Neural crest cell (in vitro differentiated cells): ENCODE results near the gene CDH23. TPM values are rescaled to one million over a fixed set of nuclear protein-coding genes. Genes with fewer than 3 reads are reported as not detected.

ENCODE experiments used
- DNase-seq: peaks from one replicate; pipeline ENCODE4 v3.0.0; 2021; ENCODE audit warnings: low read depth, mixed read lengths, low spot score
- H3K27ac Mint-ChIP-seq: one replicate; pipeline ENCODE4 v1.8.0; 2021; ENCODE audit warnings: mild to moderate bottlenecking, mixed read lengths; ENCODE audit not compliant: unreplicated experiment
- H3K27me3 Mint-ChIP-seq: 2 replicates; pipeline ENCODE4 v1.8.0; 2021; ENCODE audit warnings: low read depth, mild to moderate bottlenecking, mixed read lengths
- H3K36me3 Mint-ChIP-seq: 2 replicates; pipeline ENCODE4 v1.8.0; 2021; ENCODE audit warnings: low read depth, mild to moderate bottlenecking, mixed read lengths
- H3K4me1 Mint-ChIP-seq: 2 replicates; pipeline ENCODE4 v1.8.0; 2021; ENCODE audit warnings: mixed read lengths
- H3K4me3 Mint-ChIP-seq: one replicate; pipeline ENCODE4 v1.8.0; 2021; ENCODE audit warnings: mild to moderate bottlenecking, mixed read lengths
- H3K9me3 Mint-ChIP-seq: 2 replicates; pipeline ENCODE4 v1.8.0; 2021; ENCODE audit warnings: mixed read lengths
- total RNA-seq: library from RNA; stranded (reverse); gene quantifications from 2 replicates; pipeline ENCODE4 v1.2.1, GENCODE V29; 2021
- TF ChIP-seq, protein P1 (sequence below): fragments of 200-600 bp; sonication (generic); conservative IDR thresholded peaks from 2 replicates; pipeline ENCODE4 v1.5.0; 2021; ENCODE audit warnings: antibody characterized with exemption, mild to moderate bottlenecking

Gene CDH23
- total RNA-seq, 1 donor from 2014 or later = 2.6 TPM

- no peak for DNase-seq
- H3K9me3 Mint-ChIP-seq = no peaks in the 10 kb centered on the region
- no peak overlapping the region for H3K27ac Mint-ChIP-seq
- H3K4me3 Mint-ChIP-seq = peak overlapping the region; percentile 8
- TF ChIP-seq, protein P1, sequence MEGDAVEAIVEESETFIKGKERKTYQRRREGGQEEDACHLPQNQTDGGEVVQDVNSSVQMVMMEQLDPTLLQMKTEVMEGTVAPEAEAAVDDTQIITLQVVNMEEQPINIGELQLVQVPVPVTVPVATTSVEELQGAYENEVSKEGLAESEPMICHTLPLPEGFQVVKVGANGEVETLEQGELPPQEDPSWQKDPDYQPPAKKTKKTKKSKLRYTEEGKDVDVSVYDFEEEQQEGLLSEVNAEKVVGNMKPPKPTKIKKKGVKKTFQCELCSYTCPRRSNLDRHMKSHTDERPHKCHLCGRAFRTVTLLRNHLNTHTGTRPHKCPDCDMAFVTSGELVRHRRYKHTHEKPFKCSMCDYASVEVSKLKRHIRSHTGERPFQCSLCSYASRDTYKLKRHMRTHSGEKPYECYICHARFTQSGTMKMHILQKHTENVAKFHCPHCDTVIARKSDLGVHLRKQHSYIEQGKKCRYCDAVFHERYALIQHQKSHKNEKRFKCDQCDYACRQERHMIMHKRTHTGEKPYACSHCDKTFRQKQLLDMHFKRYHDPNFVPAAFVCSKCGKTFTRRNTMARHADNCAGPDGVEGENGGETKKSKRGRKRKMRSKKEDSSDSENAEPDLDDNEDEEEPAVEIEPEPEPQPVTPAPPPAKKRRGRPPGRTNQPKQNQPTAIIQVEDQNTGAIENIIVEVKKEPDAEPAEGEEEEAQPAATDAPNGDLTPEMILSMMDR = no peak
- peaks cover 26% of the 10 kb centered on the region for H3K4me1 Mint-ChIP-seq
- H3K27me3 Mint-ChIP-seq = peaks cover 2% of the 10 kb centered on the region
- H3K36me3 Mint-ChIP-seq = no peaks in the 10 kb centered on the region
These were observed 262.5 kb downstream of the CDH23 start for GRCh38 chr10:71659111-71659634.

DNA sequence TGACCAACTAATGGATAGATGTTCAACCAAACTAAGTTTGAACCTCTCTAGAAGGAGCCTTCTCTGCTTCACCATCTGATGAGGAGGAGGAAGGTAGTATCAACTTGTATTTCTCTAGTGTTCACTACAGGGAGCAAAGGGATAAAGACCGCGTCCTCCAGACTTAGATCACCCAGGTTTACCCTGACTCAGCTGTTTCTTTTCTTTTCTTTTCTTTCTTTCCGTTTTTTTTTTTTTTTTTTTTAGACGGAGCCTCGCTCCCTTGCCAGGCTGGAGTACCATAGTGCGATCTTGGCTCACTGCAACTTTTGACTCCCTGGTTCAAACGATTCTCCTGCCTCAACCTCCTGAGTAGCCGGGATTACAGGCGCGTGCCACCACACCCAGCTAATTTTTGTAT is 263.0 kb downstream of the CDH23 start:
- Mint-ChIP-seq H3K27ac (no peak overlapping the region), H3K27me3 (peaks cover 2% of the 10 kb centered on the region), H3K9me3 (no peaks in the 10 kb centered on the region), H3K4me1 (peaks cover 26% of the 10 kb centered on the region), H3K4me3 (no peak overlapping the region), H3K36me3 (no peaks in the 10 kb centered on the region)
- no peak for DNase-seq
- TF ChIP-seq, protein P1 = no peak

DNA sequence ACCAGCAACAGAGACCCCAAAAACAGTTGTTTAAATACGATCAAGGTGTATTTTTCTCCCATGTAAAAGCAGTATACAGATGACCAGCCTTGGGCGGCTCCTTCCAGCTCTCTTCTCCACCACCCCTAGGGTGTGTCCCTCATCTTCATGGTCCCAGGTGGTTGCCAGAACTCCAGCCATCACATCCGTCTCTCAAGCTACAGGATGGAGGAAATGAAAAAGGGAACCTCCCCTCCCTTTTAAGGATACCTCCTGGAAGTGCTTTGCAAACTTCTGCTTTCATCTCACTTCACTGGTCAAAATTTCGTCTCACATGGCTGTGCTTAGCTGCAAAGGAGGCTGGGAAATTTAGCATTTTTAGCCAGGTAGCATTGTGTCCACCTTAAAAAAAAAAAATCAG is 263.6 kb downstream of the CDH23 start:
- Mint-ChIP-seq H3K36me3 (no peaks in the 10 kb centered on the region), H3K4me1 (peaks cover 26% of the 10 kb centered on the region), H3K9me3 (no peaks in the 10 kb centered on the region), H3K27ac (no peak overlapping the region), H3K4me3 (no peak overlapping the region), H3K27me3 (peaks cover 2% of the 10 kb centered on the region)
- no peak for DNase-seq
- TF ChIP-seq, protein P1 = no peak

DNA sequence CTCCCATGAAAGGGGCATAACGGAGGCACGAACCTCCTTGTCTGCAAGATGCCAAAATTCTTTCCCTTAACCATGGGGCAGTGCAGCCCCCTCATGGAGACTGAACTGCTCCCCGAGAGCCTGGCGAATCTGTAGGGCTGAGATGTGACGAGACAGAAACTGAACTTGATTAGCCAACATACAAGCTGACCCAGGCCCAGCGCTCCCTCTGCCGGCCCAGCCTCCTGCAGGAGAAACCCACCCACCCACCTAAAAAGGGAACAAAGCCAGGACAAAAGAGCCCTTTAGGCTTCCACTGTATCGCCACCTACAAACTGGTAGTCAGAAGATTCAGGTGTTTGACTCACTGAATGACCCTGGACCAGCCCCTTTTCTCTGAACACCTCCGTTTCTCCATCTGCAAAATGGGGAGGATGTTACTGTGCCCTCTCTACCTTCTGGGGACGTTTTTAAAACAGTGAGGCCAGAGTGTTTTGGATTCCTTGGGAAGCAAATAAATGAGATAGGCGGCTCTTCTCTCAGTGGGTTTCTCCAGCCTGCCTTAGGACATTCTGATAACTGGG is 264.4 kb downstream of the CDH23 start:
- Mint-ChIP-seq H3K27ac (no peak overlapping the region), H3K9me3 (no peaks in the 10 kb centered on the region), H3K4me3 (no peak overlapping the region), H3K27me3 (peaks cover 2% of the 10 kb centered on the region), H3K4me1 (peaks cover 26% of the 10 kb centered on the region), H3K36me3 (no peaks in the 10 kb centered on the region)
- peak; percentile 30 for DNase-seq
- TF ChIP-seq, protein P1 = no peak

DNA sequence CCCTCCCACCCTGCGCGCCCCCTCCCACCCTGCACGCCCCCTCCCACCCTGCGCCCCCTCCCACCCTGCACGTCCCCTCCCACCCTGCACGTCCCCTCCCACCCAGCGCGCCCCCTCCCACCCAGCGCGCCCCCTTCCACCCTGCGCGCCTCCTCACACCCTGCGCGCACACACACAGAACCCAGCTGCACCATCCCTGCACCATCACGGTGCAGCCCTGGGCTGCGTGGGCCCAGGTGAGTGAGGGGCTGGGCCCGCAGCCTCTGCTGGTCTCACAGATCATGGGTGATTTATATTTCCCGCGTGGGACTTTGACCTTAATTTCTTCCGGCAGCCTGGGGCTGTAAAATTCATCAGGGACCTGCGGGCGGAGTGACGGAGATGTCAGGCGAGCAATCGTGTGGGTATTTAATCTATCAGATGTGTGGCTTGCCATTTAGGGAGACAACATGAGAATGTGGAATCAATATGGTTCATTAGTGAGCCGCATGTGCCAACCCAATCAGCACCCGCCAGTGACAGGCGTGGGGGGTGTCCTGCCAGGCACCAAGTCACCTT is 265.1 kb downstream of the CDH23 start:
- Mint-ChIP-seq H3K4me3 (no peak overlapping the region), H3K27me3 (peaks cover 2% of the 10 kb centered on the region), H3K4me1 (peaks cover 33% of the 10 kb centered on the region), H3K27ac (peak overlapping the region; percentile 40), H3K9me3 (no peaks in the 10 kb centered on the region), H3K36me3 (no peaks in the 10 kb centered on the region)
- TF ChIP-seq, protein P1 = no peak
- no peak for DNase-seq
